GM10248 (cell line): ENCODE data around the gene DDA1.

ENCODE experiments used
- CTCF ChIA-PET: fragments of 300-600 bp; sonication (Branson Sonifier 250); formaldehyde crosslinking; extraction: SDS; loops from one replicate; lab custom pipeline; 2021; ENCODE audit warnings: antibody characterized with exemption; lab: Yijun Ruan, JAX
- POLR2A ChIA-PET: fragments of 350-650 bp; sonication (Branson Sonifier 250); formaldehyde crosslinking; extraction: SDS; loops from one replicate; lab custom pipeline; 2020; ENCODE audit warnings: antibody characterized with exemption; lab: Yijun Ruan, JAX
- DNase-seq: peaks from one replicate; pipeline ENCODE4 v3.0.0; 2012; ENCODE audit errors: extremely low spot score
- TF ChIP-seq, protein P1 (sequence below): IDR thresholded peaks from 2 replicates; pipeline ENCODE4 v1.5.1; 2012; ENCODE audit warnings: mild to moderate bottlenecking, low read depth; ENCODE audit errors: extremely low read depth, missing control alignments, control extremely low read depth

Gene DDA1

DNA sequence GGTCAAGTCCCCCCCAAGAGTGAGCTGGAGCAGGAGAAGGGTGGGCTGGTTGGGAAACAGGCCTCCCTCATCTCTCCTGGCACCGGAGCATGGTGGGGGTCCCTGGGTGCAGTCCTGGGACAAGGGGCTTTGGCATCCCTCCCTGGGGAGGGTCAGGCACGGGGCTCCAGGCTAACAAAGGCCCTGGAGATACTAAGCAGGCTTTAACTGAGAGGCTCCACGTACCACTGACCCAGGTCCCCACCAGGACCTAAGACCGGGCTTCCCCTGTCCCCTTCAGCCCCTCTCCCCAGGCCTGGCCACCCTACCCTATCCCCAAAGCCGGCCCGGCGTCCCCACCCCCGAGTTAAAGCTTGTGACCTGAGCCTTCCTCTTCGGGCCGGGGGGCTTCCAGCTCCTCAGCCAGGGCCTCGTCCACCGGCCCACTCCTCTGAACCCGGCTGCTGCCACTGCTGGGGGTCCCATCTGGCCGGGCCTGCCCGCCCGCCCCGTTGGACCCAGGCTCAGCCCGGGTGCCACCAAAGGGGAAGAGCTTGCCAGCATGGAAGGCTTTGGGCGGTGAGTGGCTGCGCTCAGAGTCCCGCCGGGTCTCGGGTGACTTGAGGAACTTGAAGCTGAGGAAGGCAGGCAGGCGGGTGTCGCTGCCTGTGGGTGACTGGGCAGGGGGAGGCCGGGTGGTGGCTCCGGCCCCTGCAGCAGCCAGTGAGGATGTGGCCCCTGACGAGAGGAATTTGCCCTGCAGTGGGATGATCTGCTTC is 15.2 kb downstream of the DDA1 start:
- ChIA-PET CTCF (interaction anchor here (2.1 kb wide), 1 partner anchor 61 kb away, joined by 5 read pairs; no protein-coding TSS in a partner anchor), POLR2A (no interaction called here)
- DNase-seq, result no peak
- TF ChIP-seq, protein P1, sequence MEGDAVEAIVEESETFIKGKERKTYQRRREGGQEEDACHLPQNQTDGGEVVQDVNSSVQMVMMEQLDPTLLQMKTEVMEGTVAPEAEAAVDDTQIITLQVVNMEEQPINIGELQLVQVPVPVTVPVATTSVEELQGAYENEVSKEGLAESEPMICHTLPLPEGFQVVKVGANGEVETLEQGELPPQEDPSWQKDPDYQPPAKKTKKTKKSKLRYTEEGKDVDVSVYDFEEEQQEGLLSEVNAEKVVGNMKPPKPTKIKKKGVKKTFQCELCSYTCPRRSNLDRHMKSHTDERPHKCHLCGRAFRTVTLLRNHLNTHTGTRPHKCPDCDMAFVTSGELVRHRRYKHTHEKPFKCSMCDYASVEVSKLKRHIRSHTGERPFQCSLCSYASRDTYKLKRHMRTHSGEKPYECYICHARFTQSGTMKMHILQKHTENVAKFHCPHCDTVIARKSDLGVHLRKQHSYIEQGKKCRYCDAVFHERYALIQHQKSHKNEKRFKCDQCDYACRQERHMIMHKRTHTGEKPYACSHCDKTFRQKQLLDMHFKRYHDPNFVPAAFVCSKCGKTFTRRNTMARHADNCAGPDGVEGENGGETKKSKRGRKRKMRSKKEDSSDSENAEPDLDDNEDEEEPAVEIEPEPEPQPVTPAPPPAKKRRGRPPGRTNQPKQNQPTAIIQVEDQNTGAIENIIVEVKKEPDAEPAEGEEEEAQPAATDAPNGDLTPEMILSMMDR, result no peak

DNA sequence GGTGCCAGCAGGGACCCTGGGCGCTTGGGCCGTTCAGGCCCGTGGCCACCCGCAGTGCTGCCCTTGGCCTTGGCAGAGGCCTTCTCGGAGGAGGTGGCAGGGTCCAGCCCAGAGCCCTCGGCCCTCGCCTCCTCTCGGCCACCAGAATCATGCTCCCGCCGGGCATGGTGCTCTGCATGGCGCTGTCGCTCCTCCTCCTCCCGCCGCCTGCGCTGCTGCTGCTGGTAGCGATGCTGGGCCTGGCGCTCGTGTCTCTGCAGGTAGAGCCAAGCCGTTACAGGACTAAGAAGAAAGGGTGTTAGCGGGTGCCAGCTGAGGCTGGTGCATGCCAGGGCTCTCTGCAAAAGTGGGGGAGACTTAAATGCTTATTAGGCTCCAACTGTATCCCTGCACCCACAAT is 15.8 kb downstream of the DDA1 start:
- CTCF ChIA-PET, result interaction anchor here (2.1 kb wide), 1 partner anchor 61 kb away, joined by 5 read pairs; no protein-coding TSS in a partner anchor
- POLR2A ChIA-PET, result interaction anchor here (0.6 kb wide), 1 partner anchor 64 kb away, joined by 3 read pairs; no protein-coding TSS in a partner anchor
- DNase-seq, result no peak
- TF ChIP-seq, protein P1, result no peak

DNA sequence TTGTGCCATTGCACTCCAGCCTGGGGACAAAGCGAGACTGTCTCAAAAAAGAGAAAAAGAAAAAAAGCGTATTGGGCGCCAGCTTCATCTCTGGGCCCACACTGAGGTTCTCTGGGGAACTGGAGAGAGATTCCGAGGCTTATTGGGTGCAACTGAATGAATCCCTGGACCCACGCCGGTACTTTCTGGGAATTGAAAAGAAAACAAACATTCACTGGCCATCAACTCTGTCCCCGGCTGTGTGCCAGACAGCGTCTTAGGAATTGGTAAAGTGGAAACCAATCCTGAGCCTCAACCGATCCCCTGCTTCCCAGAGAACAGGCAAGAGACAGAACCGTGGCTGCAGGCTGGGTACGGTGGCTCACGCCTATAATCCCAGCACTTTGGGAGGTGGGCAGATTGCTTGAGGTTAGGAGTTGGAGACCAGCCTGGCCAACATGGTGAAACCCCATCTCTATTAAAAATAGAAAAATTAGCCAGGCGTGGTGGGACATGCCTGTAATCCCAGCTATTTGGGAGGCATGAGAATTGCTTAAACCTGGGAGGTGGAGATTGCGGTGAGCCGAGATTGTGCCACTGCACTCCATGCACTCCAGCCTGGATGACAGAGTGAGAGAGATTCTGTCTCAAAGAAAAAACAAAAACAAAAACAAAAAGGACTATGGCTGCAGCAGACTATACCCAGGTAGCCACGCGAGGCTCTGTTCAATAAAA is 16.7 kb downstream of the DDA1 start:
- TF ChIP-seq, protein P1, result no peak
- CTCF ChIA-PET, result interaction anchor here (1.6 kb wide), 1 partner anchor 63 kb away, joined by 5 read pairs; no protein-coding TSS in a partner anchor
- POLR2A ChIA-PET, result interaction anchor here (0.6 to 0.9 kb wide), 2 partner anchors 17 to 63 kb away, joined by 3 read pairs; no protein-coding TSS in a partner anchor
- DNase-seq, result no peak

DNA sequence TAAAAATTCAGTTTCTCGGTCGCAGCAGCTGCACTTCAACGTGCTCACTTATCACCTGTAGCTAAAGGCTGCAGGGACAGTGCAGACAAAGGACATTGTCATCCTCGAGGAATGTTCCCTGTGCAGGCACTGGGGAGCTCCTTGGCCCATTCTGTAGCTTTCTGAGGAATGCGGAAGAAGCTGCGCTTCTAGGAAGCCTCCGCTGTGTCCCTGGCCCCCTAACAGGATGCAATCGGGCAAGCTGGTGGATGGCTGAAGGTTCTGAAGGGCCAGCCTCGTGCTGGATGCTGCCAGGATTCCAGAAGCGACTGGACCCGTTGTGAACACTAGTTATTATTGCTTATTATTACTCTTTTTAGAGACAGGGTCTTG is 17.2 kb downstream of the DDA1 start:
- ChIA-PET CTCF (interaction anchor here (1.6 kb wide), 1 partner anchor 63 kb away, joined by 5 read pairs; no protein-coding TSS in a partner anchor), POLR2A (interaction anchor here (0.9 kb wide), 1 partner anchor 18 kb away, joined by 3 read pairs; no protein-coding TSS in a partner anchor)
- DNase-seq, result no peak
- TF ChIP-seq, protein P1, result no peak

DNA sequence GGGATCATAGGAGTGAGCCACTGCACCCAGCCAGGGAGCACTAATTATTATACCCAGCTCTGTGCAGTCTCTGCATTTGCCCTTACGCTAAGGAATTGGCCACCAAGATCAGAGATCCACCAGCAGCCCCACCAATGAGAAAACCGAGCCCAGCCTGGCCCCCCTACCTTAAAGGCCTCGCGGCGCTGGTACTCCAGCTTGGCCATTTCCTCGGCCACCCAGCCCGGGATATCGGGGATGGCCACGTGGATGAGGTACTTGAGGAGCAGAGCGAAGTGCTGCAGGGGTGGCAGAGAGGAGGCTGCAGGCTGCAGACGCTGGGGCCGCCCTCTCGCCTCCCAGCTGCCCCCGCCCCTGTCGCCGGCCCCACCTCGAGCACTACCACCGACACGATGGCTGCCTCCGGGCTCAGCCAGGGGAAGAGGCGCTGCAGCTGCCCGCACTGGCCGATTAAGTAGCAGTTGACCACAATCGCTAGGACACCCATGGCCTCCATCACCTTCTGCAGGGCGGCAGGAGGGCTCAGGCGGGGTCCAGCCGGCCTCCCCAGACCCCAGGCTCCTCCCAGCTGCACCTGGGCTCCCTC is 17.8 kb downstream of the DDA1 start:
- no peak for DNase-seq
- TF ChIP-seq, protein P1, result no peak
- CTCF ChIA-PET, result interaction anchor here (1.6 kb wide), 1 partner anchor 62 kb away, joined by 5 read pairs; no protein-coding TSS in a partner anchor

More for the DNA sequence above, 17.8 kb downstream of the DDA1 start:
- POLR2A ChIA-PET, result interaction anchor here (0.9 kb wide), 1 partner anchor 18 kb away, joined by 3 read pairs; no protein-coding TSS in a partner anchor
